GM21390 (cell line): ENCODE measurements around the gene APCDD1L.
"Not testable (repeated sequence)": the region's sequence is repeated elsewhere in the genome, so short reads cannot be mapped to it uniquely, and the experiment has no call there.

Experiments used
- ATAC-seq: cut with Tn5 transposase; IDR thresholded peaks from one replicate; pipeline ENCODE4 v1.9.1; 2021; ENCODE audit not compliant: unreplicated experiment

APCDD1L gene

DNA sequence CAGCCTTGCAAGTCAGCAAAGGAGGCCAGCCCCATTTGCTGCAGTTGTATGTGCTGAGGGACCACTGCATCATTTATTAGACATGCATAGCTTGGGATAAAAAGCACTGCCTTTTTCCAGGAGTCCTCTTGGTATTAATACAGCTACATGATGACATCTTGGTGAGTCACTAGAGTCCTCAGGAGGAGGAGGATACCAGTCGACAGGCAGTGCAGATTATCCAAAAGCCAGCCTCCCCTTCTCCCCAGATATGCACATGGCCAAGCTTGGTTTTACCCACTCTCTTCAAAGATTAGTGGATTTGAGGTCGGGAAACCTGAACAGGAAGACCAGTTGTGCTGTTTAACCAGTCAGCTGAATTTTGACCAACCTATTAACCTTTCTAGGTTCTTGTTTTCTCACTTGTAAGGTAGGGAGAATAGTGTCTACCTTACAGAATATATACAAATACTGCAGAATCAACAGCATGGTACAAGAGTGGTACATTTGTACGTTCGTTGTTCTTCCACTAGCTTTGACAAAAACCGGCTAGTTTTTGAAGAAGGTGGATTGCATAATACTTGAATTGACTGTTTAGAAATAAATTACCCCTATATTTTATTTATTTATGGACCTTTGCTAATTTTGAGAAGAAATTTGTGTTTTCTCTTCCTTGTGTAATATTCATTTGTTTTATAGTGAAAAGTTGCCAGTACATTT, 94.3 kb downstream of the APCDD1L start:
- ATAC-seq: no peak

DNA sequence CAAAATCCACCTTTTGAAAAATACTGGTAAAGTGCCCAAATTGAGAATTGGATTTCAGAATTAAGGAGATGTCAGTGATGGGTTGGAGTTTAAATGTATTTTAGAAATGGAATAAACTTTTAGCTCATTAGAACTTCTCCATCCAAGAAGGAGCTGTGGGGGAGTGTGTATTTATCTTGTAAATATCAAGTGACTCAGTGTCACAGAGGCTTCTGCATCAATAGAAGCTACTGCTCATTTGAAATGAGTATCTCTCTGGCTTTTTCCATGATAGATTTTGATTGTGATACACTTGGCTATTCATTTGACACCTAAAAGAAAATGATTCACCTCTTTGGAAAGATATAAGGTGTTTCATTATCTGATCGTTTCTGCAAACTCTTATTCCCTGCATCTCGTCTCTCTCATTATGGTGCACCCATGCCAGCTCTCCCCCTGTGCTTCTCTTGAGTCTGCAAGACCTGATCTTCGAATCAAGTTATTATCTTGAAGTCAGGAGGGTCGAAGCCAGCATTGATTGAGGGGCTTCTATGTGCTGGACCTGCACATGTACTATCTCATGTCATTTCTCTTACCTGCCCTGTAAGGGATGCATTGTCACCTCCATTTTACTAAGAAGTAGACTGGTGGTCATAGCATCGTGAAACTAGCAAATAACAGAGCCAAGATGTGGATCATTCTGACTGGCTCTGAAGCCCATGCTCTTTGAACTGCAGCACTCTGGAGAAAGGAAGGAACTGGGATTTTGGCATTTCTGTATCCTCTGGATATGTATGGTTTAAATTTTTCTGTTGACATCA, 96.0 kb downstream of the APCDD1L start:
- no peak for ATAC-seq

DNA sequence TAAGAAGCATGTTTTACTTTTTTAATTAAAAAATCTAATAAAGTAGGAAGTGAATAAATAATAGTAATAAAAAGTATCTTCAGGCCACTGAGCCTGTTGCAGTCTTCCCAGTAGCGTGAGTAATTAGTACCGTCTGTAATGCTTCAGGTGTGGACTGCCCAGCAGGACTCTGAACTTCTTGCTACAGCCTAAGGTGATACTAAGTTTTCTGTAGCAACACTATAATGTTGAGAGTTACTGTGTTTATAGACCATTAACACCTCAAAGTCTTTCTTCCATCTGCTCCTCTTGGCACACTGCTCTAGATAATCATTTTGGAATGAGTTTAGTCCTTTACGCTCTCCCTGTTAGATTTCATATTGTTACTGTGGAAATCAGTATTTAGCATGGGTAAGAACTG, 97.8 kb downstream of the APCDD1L start:
- no peak for ATAC-seq

DNA sequence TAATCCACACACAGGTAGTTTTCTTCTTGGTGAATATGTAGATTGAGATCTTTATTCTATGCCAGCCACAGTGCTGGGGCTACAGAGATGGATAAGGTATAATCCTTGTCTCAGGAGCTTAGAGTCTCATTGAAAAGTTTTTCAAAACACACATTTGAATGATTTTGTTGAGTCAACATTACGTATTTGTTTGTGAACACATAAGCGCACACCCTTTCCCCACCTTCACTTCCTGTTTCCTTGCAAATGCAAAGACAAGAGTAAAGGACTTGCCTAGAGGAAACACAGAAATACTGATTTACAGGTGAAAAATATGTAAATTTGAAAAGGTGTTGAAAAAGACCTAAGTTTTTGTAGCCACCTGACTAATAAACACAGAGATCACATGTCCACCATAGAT, 98.4 kb downstream of the APCDD1L start:
- ATAC-seq: no peak

DNA sequence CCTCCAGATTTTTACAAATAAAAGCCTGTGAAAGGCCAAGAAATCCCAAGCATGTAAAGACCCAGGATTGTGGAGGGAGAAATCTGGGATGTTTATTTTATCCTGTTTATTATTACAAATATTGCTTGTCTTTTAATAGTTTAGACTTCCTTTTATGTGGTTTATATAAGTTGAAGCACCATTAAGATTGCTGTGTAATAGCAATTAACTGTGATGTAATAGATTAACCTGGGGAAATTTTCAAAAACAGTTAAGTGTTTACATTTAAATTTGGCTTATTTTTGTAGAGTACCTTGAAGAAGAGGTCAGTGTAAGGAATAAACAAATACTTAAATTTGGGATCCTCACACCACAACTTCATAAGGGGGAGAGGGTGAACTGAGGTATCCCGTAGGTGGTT, 99.1 kb downstream of the APCDD1L start:
- ATAC-seq: no peak

DNA sequence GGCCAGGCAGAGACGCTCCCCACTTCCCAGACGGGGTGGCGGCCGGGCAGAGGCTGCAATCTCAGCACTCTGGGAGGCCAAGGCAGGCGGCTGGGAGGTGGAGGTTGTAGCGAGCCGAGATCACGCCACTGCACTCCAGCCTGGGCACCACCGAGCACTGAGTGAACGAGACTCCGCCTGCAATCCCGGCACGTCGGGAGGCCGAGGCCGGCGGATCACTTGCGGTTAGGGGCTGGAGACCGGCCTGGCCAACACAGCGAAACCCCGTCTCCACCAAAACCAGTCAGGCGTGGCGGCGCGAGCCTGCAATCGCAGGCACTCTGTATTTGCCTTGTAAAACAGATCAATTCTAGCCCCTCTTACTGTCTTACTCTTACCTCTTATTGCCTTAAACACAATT, 100.4 kb downstream of the APCDD1L start:
- not testable (repeated sequence) for ATAC-seq

DNA sequence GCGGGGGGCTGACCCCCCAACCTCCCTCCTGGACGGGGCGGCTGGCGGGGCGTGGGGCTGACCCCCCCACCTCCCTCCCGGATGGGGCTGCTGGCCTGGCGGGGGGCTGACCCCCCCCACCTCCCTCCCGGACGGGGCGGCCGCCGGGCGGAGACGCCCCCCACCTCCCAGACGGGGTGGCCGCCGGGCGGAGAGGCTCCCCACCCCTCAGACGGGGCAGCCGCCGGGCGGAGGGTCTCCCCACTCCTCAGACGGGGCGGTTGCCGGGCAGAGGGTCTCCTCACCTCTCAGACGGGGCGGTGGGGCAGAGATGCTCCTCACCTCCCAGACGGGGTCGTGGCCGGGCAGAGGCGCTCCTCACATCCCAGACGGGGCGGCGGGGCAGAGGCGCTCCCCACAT, 101.0 kb downstream of the APCDD1L start:
- not testable (repeated sequence) for ATAC-seq
